ENCODE results near the gene IL23A. TPM values are rescaled to one million over a fixed set of nuclear protein-coding genes. Genes with fewer than 3 reads are reported as not detected.

IL23A gene
- polyA plus RNA-seq, 1 of the 3 experiments (the other 2 are of a cell fraction), result 0.46 TPM

- Histone ChIP-seq H3K4me2 (no peak overlapping the region), H3K9ac (no peak overlapping the region), H3K4me1 (ENCODE audit: control insufficient read depth in 1 of 2, insufficient read depth in 2 of 2, low read depth in 1 of 2, low read length in 1 of 2) (no peaks in the 10 kb centered on the region), H3K79me2 (ENCODE audit: insufficient read depth) (no peaks in the 10 kb centered on the region), H3K36me3 (replicated peaks in 1 of 2; ENCODE audit: control insufficient read depth in 1 of 2, insufficient read depth in 2 of 2, low read length in 1 of 2) (peaks cover 18 to 54% of the 10 kb centered on the region in 2 experiments), H3K9me3 (no peaks in the 10 kb centered on the region), H4K20me1 (ENCODE audit: insufficient read depth) (no peaks in the 10 kb centered on the region), H3F3A (replicated peaks; ENCODE audit: insufficient read depth) (no peaks in the 10 kb centered on the region), H3K27me3 (ENCODE audit: insufficient read depth) (no peaks in the 10 kb centered on the region), H3K27ac (ENCODE audit: low read depth in 2 of 2, low read length in 1 of 2) (no peak overlapping the region), H3K4me3 (ENCODE audit: low read depth in 2 of 2, low read length in 1 of 2) (no peak overlapping the region), H2AFZ (ENCODE audit: low read depth) (no peak overlapping the region), H3K9me2 (no peaks in the 10 kb centered on the region)
- ChIA-PET POLR2A (interaction anchor here (1.4 kb wide), 1 partner anchor 10 kb away, joined by 5 read pairs; the partner anchor contains the start of gene CNPY2), CTCF (no interaction called here)
- 88% methylated on average over 8 of the region's 8 CpGs for WGBS (ENCODE audit: low lambda C conversion rate)
- TF ChIP-seq RCOR1 (IDR thresholded peaks at IDR 0.05; ENCODE audit: low read length) (no peak), TCF12 (IDR thresholded peaks at IDR 0.05) (no peak), RFX5 (IDR thresholded peaks at IDR 0.05; ENCODE audit: low read length) (no peak), SIN3A (IDR thresholded peaks at IDR 0.05; ENCODE audit: borderline replicate concordance, low read depth, low read length) (no peak), NRF1 (IDR thresholded peaks at IDR 0.05; ENCODE audit: low read depth, low read length) (no peak), RAD21 (IDR thresholded peaks at IDR 0.05; ENCODE audit: low read length) (no peak), USF1 (IDR thresholded peaks at IDR 0.05; ENCODE audit: borderline replicate concordance, low read depth) (no peak), CHD2 (IDR thresholded peaks at IDR 0.05; ENCODE audit: low read length, partially characterized antibody) (no peak), GATA2 (CRISPR knock-in tag; IDR thresholded peaks at IDR 0.05) (no peak), EP300 (IDR thresholded peaks at IDR 0.05; ENCODE audit: borderline replicate concordance in 1 of 2, low read depth in 1 of 2, low read length in 1 of 2) (no peak)
- no peak for DNase-seq
These were observed 12.6 kb upstream of the IL23A start for GRCh38 chr12:56326126-56326525.

GRCh38 chr12:56326533-56326932, 12.2 kb upstream of the IL23A start:
- Histone ChIP-seq H3K4me2 (no peak overlapping the region), H3K4me3 (ENCODE audit: low read depth in 2 of 2, low read length in 1 of 2) (no peak overlapping the region), H4K20me1 (ENCODE audit: insufficient read depth) (no peaks in the 10 kb centered on the region), H3K36me3 (replicated peaks in 1 of 2; ENCODE audit: control insufficient read depth in 1 of 2, insufficient read depth in 2 of 2, low read length in 1 of 2) (peaks cover 18 to 54% of the 10 kb centered on the region in 2 experiments), H3K27ac (ENCODE audit: low read depth in 2 of 2, low read length in 1 of 2) (no peak overlapping the region), H3K9me2 (no peaks in the 10 kb centered on the region), H3K4me1 (ENCODE audit: control insufficient read depth in 1 of 2, insufficient read depth in 2 of 2, low read depth in 1 of 2, low read length in 1 of 2) (no peaks in the 10 kb centered on the region), H3K9ac (no peak overlapping the region), H2AFZ (ENCODE audit: low read depth) (no peak overlapping the region), H3K9me3 (no peaks in the 10 kb centered on the region), H3K79me2 (ENCODE audit: insufficient read depth) (no peaks in the 10 kb centered on the region), H3F3A (replicated peaks; ENCODE audit: insufficient read depth) (no peaks in the 10 kb centered on the region), H3K27me3 (ENCODE audit: insufficient read depth) (no peaks in the 10 kb centered on the region)
- ChIA-PET CTCF (no interaction called here), POLR2A (interaction anchor here (1.4 kb wide), 1 partner anchor 10 kb away, joined by 5 read pairs; the partner anchor contains the start of gene CNPY2)
- no peak for DNase-seq
- TF ChIP-seq RAD21 (IDR thresholded peaks at IDR 0.05; ENCODE audit: low read length), result no peak
- TF ChIP-seq MEF2A (IDR thresholded peaks at IDR 0.05; ENCODE audit: borderline replicate concordance, low read depth), result no peak
- TF ChIP-seq EZH2phosphoT487 (IDR thresholded peaks at IDR 0.05; ENCODE audit: borderline replicate concordance, low read depth), result no peak
- 90% methylated on average over 5 of the region's 6 CpGs for WGBS (ENCODE audit: low lambda C conversion rate)

All from SK-N-SH (cell line).